Activated CD4-positive, CD25-positive, alpha-beta regulatory T cell (primary cell): Measurements from ENCODE around the gene C12orf50.
"Not testable (repeated sequence)": the region's sequence is repeated elsewhere in the genome, so short reads cannot be mapped to it uniquely, and the experiment has no call there.

ENCODE experiments used
- DNase-seq, 4 experiments: peaks; one replicate each; lab custom pipeline; 2025; lab: John Stamatoyannopoulos, UW

Gene C12orf50

DNA sequence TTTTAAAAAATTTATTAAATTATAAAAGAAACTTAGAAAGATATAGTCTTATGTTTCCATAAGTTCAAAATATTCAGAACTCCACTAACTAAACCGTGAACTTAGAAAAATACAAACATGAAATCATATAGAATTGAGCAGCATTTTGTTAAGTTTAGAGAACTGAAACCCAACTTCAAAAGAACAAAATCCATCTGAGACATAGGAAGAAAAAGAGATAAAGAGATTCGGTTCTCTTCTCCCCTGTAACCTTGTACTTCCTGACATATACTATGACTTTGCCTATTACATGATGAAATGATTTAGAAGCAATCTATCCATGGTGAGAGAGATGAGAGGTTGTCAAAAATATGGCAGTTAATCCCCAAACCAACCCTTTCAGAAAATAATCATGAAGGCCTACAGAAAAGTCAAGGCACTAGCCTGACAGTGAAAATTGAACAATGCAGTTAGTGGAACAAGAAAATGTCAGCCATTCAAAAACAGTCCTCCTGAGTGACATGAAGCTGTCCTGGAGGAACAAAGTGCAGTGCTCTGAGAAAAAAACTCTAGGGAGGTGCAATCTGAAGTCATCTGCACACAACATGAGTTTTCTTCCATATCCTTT lies 44.0 kb downstream of the C12orf50 start:
- DNase-seq: no peak

DNA sequence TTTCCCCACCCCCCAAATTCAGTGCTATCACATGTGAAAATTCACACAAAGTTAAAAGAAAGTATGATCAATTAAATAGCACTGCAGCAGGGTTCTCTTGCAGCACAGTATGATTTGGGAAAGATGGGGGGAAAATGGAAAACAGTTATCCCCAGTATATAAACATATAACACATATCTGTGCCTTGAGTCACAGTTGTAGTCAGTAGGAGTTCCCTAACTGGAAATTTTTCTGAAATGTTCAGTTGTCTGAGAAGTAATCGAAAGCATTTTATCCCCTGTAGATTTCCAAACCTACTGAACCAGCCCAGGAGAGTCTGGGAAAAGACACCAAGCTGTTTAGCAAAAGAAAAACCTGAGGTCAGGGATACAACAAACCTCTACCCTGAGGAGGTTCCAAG lies 47.0 kb downstream of the C12orf50 start:
- no peak for DNase-seq

DNA sequence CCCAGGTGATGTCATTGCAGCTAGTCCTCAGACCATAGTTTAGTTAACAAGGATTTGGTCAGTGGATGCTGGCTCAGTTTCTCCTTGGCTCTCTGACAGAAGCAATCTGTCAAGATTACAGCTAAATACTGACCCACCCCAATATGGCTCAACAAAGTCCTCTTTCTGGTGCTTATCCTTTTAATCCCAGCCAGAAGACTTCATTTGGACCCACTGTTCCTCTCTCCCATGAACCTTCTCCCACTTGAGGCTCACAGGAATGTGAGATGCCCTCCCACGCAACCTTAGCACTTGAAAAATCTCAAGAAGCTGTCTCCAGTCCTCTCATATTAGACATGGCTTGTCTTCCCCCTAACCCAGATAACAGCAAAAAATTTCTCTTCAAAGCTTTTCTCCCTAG lies 47.7 kb downstream of the C12orf50 start:
- no peak for DNase-seq

DNA sequence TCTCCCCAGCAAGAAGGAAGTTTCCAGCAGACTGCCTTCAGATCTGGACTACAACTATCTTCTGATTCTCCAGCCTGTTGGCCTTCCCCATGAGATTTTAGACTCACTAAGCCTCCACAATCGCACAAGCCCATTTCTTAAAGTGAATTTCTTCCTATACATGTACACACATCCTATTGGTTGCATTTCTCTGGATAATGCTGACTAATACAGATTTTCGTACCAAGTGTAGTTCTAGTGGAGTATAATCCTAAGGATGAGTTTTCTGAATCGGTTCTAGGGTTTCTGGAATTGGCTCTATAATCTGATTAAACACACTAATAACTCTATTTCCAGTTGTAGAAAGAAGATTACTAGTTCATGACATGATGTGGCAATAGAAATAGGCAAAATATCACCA lies 53.3 kb downstream of the C12orf50 start:
- DNase-seq: no peak

DNA sequence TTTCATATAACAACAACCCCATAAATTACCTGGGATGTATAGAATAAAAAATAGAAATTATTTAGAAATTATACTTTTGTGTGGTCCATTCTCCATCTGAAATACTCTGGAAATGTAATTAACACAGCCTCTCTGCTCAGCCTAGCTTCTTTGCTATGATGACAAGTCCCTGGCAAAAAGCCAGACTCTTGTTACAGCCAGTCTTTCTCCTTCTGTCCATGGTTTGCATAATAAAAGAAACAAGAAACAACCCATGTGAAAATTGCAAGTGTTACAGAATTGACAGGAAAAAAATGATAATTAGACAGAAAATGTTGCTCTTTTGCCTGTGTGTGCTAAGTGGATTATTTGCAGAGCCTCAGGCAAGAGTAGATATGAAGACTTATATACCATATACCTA lies 61.3 kb downstream of the C12orf50 start:
- no peak for DNase-seq

DNA sequence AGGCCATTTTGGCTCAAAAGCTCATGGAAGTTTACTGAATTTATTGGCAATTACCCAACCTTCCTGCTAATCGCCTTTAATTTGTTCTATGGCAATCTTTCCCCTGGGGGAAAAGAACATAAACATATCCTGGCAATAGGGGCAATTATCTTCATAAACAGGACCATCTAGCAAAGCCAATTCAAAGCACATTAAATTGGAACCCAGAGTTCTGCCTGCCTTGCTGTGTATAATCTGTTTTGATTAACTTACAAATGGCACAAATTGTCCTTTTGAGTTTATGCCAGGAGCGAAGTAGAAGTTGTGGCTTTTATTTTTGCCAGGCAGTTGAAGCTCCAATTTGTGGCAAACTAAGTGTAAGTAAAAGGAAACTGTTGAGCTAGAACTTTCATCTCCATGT lies 68.6 kb downstream of the C12orf50 start:
- no peak for DNase-seq

DNA sequence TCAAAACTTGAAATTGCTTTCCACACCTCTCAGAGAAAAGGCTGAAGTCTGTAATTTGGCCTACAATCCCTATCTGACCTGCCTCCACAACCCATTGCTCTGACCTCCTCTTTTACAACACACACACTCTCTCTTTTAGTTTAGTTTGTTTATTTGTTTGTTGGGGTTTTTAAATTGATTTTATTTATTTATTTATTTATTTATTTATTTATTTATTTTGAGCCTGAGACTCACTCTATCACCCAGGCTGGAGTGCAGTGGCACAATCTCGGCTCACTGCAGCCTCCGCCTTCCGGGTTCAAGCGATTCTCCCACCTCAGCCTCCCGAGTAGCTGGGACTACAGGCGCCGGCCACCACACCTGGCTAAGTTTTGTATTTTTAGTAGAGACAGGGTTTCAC lies 75.2 kb downstream of the C12orf50 start:
- not testable (repeated sequence) for DNase-seq

DNA sequence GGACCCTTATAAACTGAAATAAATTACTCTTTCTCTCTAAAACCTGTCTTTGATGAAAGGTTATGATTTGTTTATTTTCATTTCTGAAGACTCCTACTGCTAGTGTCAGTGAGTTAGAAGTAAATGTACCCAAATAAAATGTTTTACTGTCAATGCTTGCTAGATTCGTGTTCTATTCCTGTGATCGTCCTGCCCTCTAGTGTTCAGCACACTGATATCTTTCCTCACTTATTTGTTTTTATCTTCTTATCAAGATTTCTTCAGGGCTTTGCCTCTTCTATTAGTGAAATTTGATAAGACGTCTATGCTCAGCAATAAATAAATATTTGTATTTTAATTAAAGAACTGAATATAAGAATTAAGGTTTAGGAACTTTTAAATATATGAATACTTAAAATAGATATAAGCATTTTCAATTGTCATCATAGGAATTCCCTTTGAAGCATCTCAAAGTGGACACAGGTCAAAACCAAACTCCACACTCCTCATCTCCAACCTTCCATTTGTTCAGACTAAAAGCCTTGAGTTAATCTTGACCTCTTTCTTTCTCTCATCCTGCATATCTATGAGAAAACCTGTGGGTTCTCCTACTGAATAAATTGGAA lies 75.8 kb downstream of the C12orf50 start:
- DNase-seq: no peak

DNA sequence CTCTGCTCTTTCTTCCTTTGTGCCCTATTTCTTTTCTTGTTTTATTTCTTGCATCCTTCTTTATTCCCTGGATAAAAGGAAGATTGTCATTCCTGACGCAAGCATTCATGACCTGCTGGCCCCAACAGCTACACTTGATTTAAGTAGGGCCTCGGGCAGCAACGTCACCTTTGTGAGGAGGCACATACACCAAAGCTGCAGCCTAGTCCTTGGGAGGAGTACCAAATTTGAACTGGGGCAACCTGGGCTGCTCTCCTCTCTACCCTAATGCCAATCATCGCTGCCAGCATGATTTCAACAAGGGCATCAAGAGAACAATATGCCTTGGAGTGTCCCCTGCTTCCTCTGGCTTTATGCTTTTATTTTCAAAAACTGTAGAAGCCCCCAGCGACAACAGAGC lies 76.4 kb downstream of the C12orf50 start:
- DNase-seq: no peak

DNA sequence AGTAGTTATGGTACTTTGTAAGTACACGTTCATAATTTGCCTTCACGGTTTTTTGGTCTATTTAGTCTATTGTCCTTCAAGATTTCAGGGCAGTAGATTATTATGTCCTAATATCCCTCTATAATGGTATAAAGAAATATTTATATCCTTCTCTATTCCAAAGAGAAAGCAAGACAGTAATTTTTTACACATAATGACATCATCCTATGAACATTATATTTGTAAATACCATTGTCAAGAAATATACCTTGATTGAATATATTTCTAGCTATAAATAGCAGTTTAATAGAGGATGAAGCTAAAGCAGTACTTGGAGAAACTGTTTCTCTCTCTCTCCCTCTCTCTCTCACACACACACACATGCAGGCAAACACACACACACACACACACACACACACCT lies 77.0 kb downstream of the C12orf50 start:
- DNase-seq: no peak

DNA sequence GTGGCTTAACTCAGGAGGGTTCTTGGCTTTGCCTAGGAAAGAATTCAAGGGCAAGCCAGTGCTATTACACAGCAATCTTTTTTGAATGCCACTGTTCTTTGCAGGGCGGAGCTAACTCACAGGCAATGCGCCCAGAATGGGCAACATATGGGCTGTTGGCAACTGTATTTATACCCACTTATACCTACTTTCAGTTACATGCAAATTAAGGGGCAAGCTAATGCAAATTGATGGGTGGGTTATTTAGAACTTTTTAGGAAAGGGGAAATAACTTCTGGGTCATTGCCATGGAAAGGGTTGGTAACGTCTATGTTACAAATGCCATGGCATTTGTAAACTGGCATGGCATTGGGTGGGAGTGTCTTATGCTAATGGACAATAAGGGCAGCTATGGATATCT lies 85.4 kb downstream of the C12orf50 start:
- no peak for DNase-seq

DNA sequence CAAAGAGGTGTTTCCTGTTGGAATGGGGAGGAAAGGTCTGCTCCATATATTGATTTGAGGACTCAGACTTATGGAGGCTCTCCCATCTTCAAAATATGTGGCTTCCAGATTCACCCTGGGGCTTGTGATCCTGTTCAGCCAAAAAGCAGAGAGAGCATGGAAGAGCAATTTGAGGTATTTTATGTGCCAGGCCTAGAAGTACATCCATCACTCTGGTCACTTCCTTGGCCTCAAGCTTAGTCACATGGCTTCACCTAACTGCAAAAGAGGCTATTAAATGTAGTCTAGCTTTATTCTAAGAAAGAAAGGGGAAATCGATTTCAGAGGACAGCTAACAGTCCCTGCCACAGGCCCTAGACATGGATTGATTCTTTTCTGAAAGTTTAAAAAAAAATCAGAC lies 86.2 kb downstream of the C12orf50 start:
- DNase-seq: no peak

DNA sequence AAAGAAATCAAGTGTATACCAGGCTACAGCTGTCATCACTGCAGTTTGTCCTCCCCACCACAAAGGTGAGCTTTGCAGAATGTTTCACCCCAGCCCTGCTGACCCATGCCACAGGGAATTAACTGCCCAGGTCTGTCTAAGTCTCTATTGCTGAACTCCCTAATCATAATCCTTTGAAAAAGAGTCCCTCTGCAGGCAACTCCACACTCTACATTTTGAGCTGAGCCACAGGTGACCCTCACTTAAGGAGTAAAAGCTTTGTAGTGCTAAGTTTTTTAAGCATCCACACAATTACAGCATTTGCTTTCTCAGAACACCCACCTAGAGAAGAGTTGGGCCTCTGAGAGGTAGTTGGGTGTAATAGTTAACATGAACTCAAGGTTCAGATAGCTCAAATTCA lies 90.0 kb downstream of the C12orf50 start:
- no peak for DNase-seq

DNA sequence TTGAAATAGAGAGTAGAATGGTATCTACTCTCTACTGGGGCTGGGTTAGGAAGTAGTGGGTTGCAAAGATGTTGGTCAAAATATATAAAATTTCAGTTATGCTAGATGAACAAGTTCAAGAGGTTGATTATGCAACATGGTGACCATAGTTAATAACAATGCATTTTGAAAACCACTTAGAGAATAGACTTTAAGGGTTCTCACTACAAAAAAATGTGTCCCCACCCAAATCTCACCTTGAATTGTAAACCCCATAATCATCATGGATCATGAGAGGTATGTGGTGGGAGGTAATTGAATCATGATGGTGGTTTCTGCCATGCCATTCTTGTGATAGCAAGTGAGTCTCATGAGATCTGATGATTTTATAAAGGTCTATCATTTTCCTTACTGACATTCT lies 94.0 kb downstream of the C12orf50 start:
- no peak for DNase-seq

DNA sequence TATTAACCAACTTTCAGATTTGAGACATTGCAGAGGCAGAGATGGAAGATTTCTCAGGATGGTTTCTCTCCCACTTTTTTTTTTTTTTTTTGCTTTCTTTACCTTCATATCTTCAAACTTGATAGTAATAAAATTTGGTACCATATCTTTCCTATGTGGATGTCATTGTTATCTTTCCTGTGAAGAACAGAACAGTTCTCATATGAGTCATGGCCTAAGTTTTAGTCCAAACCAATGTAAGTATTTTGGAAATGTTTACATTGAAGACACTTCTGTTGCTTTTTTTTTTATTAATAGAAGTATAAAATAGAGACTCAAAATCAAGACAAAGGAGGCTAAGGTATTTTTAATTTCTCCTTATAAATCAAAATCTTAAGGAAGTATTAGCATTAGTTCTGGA lies 95.2 kb downstream of the C12orf50 start:
- no peak for DNase-seq

DNA sequence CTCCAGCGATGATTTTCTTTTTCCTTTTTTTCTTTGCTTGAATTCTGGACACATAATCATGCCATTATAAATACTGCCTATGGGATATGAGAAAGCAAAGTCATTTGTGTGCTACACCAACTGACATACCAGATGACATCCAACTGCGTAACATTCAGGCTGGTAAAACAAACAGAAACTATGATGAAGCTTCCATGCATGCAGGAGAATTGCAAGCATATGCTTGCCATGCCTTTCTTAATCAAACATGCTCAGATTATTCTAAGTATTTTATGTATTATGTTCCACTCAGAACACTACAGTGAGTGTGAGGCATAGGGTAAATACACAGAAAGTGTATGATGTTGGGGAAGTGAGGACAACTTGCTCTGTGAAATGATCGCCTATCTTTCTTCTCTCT lies 97.4 kb downstream of the C12orf50 start:
- DNase-seq: no peak

DNA sequence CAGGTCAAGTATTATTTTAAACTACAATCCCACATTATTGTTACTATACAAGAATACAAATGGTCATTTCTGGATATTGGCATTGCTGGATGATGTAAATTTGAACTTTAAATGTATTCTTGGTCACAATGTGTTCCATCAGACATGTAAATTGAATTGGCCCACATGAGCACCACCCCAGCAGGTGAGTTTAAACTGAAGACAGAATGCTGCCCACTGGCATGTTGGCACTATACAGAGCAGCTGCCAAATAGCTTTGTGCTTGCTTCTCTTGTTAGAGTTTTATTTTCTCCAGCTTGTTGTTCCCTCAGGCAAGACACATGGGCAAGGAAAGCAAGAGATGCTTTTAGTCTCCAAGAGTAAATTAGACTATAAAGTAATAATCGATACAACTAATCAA lies 98.6 kb downstream of the C12orf50 start:
- DNase-seq: no peak
